Measurements from ENCODE around the gene SMYD3.

GRCh38 chr1:246008363-246008831, 498.7 kb downstream of the SMYD3 start:
- no peak for TF ChIP-seq YY1 (IDR thresholded peaks at IDR 0.05; ENCODE audit: low read depth, low read length)
- TF ChIP-seq CHD1 (IDR thresholded peaks at IDR 0.05; ENCODE audit: low read depth, low read length) = no peak
- no peak for TF ChIP-seq CTCF (IDR thresholded peaks at IDR 0.05 in 2 of 3, conservative IDR thresholded peaks at IDR 0.05 in 1 of 3; ENCODE audit: control insufficient read depth in 2 of 3, extremely low read depth in 1 of 3, insufficient read depth in 1 of 3, low read depth in 3 of 3, low read length in 3 of 3)
- TF ChIP-seq, protein P1, sequence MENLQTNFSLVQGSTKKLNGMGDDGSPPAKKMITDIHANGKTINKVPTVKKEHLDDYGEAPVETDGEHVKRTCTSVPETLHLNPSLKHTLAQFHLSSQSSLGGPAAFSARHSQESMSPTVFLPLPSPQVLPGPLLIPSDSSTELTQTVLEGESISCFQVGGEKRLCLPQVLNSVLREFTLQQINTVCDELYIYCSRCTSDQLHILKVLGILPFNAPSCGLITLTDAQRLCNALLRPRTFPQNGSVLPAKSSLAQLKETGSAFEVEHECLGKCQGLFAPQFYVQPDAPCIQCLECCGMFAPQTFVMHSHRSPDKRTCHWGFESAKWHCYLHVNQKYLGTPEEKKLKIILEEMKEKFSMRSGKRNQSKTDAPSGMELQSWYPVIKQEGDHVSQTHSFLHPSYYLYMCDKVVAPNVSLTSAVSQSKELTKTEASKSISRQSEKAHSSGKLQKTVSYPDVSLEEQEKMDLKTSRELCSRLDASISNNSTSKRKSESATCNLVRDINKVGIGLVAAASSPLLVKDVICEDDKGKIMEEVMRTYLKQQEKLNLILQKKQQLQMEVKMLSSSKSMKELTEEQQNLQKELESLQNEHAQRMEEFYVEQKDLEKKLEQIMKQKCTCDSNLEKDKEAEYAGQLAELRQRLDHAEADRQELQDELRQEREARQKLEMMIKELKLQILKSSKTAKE (IDR thresholded peaks at IDR 0.05; ENCODE audit: low read depth, poor library complexity, severe bottlenecking) = no peak
- TF ChIP-seq E4F1 (IDR thresholded peaks at IDR 0.05; ENCODE audit: borderline replicate concordance, partially characterized antibody) = no peak
- no peak for TF ChIP-seq REST (IDR thresholded peaks at IDR 0.05; ENCODE audit: low read depth, low read length)
- TF ChIP-seq EZH2 (IDR thresholded peaks at IDR 0.05; ENCODE audit: borderline replicate concordance, control insufficient read depth, low read depth, low read length) = no peak
- no peak for TF ChIP-seq MXI1 (IDR thresholded peaks at IDR 0.05; ENCODE audit: low read depth, low read length)
- no peak for TF ChIP-seq POLR2A (IDR thresholded peaks at IDR 0.05; ENCODE audit: low read depth, low read length)
- TF ChIP-seq HDAC2 (IDR thresholded peaks at IDR 0.05) = no peak
